HepG2 (cell line): ENCODE data around the gene SERTAD2. TPM values are rescaled to one million over a fixed set of nuclear protein-coding genes. Genes with fewer than 3 reads are reported as not detected.

Experiments
- ARID5B ChIP-seq: IDR thresholded peaks from 2 replicates; pipeline ENCODE4 v1.4.0; 2020; ENCODE audit warnings: mild to moderate bottlenecking, missing genetic modification reagents
- BHLHE40 ChIP-seq: IDR thresholded peaks from 2 replicates; pipeline ENCODE4 v1.6.1; 2011; ENCODE audit warnings: low read length, improper control_type of control experiment
- CEBPB ChIP-seq: IDR thresholded peaks from 2 replicates; pipeline ENCODE4 v1.6.1; 2011; ENCODE audit warnings: low read depth, low read length, improper control_type of control experiment, borderline replicate concordance
- CEBPG ChIP-seq: IDR thresholded peaks from 2 replicates; pipeline ENCODE4 v1.6.1; 2016
- GLI4 ChIP-seq: sonication (generic); formaldehyde crosslinking; IDR thresholded peaks from 2 replicates; pipeline ENCODE4 v1.5.1; 2020; ENCODE audit warnings: missing genetic modification reagents, mild to moderate bottlenecking, moderate library complexity, borderline replicate concordance
- HNF4A ChIP-seq: sonication (generic); formaldehyde crosslinking; IDR thresholded peaks from 2 replicates; pipeline ENCODE4 v1.4.0; 2020; ENCODE audit warnings: missing genetic modification reagents
- HNF4G ChIP-seq, 2 experiments: sonication (generic) in 1 of 2; formaldehyde crosslinking in 1 of 2; IDR thresholded peaks; 2 replicates each; pipeline versions ENCODE4 v1.4.0 to v1.6.1; 2011 to 2020; ENCODE audit warnings: borderline replicate concordance in 2 of 2, low read depth in 2 of 2, mild to moderate bottlenecking in 2 of 2, low read length in 1 of 2, missing genetic modification reagents in 1 of 2, moderate library complexity in 1 of 2
- IRX3 ChIP-seq: sonication (generic); formaldehyde crosslinking; IDR thresholded peaks from 2 replicates; pipeline ENCODE4 v1.8.1; 2023; ENCODE audit warnings: mild to moderate bottlenecking, low read depth, missing genetic modification reagents, borderline replicate concordance
- JUN ChIP-seq: sonication (generic); formaldehyde crosslinking; IDR thresholded peaks from 2 replicates; pipeline ENCODE4 v1.4.0; 2020; ENCODE audit warnings: mild to moderate bottlenecking, missing genetic modification reagents
- MAZ ChIP-seq, 2 experiments: sonication (generic) in 1 of 2; formaldehyde crosslinking in 1 of 2; IDR thresholded peaks; 2 replicates each; pipeline versions ENCODE4 v1.5.0 to v1.6.1; 2012 to 2020; ENCODE audit warnings: low read depth in 2 of 2, mild to moderate bottlenecking in 2 of 2, borderline replicate concordance in 1 of 2, improper control_type of control experiment in 1 of 2, low read length in 1 of 2, missing genetic modification reagents in 1 of 2, moderate library complexity in 1 of 2
- NCOR1 ChIP-seq: fragments of 200-600 bp; sonication (generic); IDR thresholded peaks from 2 replicates; pipeline ENCODE4 v1.7.0; 2017; ENCODE audit warnings: antibody characterized with exemption, low read length, borderline replicate concordance
- NR2C2 ChIP-seq: sonication (generic); formaldehyde crosslinking; IDR thresholded peaks from 2 replicates; pipeline ENCODE4 v1.4.0; 2020; ENCODE audit warnings: missing genetic modification reagents, mild to moderate bottlenecking, moderate library complexity, borderline replicate concordance
- POLR2G ChIP-seq: fragments of 200-400 bp; formaldehyde crosslinking; IDR thresholded peaks from 2 replicates; pipeline ENCODE4 v1.6.1; 2018; ENCODE audit warnings: mild to moderate bottlenecking, low read depth, low read length, moderate library complexity
- RFX1 ChIP-seq: fragments of 450-650 bp; IDR thresholded peaks from 2 replicates; pipeline ENCODE4 v1.6.1; 2017
- SOX6 ChIP-seq, 2 experiments: fragments of 450-650 bp in 1 of 2; sonication (generic) in 1 of 2; formaldehyde crosslinking in 1 of 2; IDR thresholded peaks; 2 replicates each; pipeline versions ENCODE4 v1.4.0 to v1.6.1; 2017 to 2020; ENCODE audit warnings: antibody characterized with exemption in 1 of 2, mild to moderate bottlenecking in 1 of 2, missing genetic modification reagents in 1 of 2
- SRSF1 ChIP-seq: fragments of 200-400 bp; formaldehyde crosslinking; optimal IDR thresholded peaks from 2 replicates; pipeline ENCODE3; 2017; ENCODE audit warnings: mild to moderate bottlenecking, low read depth, low read length, moderate library complexity
- TFDP1 ChIP-seq: IDR thresholded peaks from 2 replicates; pipeline ENCODE4 v1.6.1; 2016; ENCODE audit warnings: missing compliant biosample characterization, missing genetic modification reagents, borderline replicate concordance
- THAP9 ChIP-seq: sonication (generic); formaldehyde crosslinking; IDR thresholded peaks from 2 replicates; pipeline ENCODE4; 2020; ENCODE audit warnings: missing genetic modification reagents, mild to moderate bottlenecking, borderline replicate concordance
- XRCC5 ChIP-seq: fragments of 200-400 bp; formaldehyde crosslinking; optimal IDR thresholded peaks from 2 replicates; pipeline ENCODE3; 2017; ENCODE audit warnings: mild to moderate bottlenecking, low read length
- ZBTB21 ChIP-seq: sonication (generic); formaldehyde crosslinking; IDR thresholded peaks from 2 replicates; pipeline ENCODE4 v1.4.0; 2020; ENCODE audit warnings: missing genetic modification reagents
- ZNF414 ChIP-seq: sonication (generic); formaldehyde crosslinking; IDR thresholded peaks from 2 replicates; pipeline ENCODE4 v1.5.0; 2020; ENCODE audit warnings: missing genetic modification reagents
- polyA plus RNA-seq, 8 experiments: library from polyadenylated mRNA; depleted of rRNA in 3 of 8; stranded (reverse) in 7 of 8; unstranded in 1 of 8; fragments of >200 nt; fragmentation: Illumina TruSeq in 4 of 8; extraction: Trizol in 4 of 8; gene quantifications; 2 replicates each; pipeline versions ENCODE4 v1.2.1 to v1.2.3, GENCODE V29; 2011 to 2016; ENCODE audit warnings: low read depth in 4 of 8, missing spikeins in 1 of 8, mixed read lengths in 1 of 8; ENCODE audit not compliant: insufficient read depth in 1 of 8
- total RNA-seq, 5 experiments: library from RNA; depleted of rRNA; stranded (reverse); fragments of >200 nt; fragmentation: Illumina TruSeq; extraction: Trizol; gene quantifications; 2 replicates each; pipeline ENCODE4 v1.2.3, GENCODE V29; 2016; ENCODE audit warnings: low read depth in 1 of 5

Gene SERTAD2
- total and polyA plus RNA-seq, 2 of the 13 experiments (the other 11 are each of a cell fraction or from before 2014, with no cell fraction given), result 6.7 to 22.6 TPM

- no peak for TF ChIP-seq MAZ (IDR thresholded peaks at IDR 0.05; ENCODE audit: borderline replicate concordance, low read depth, low read length)
- TF ChIP-seq MAZ (CRISPR knock-in tag; IDR thresholded peaks at IDR 0.05; ENCODE audit: low read depth), result no peak
- peak; percentile 86 for TF ChIP-seq CEBPG (CRISPR knock-in tag)
- no peak for TF ChIP-seq SRSF1
- no peak for TF ChIP-seq BHLHE40
- TF ChIP-seq ZBTB21, result no peak
- TF ChIP-seq SOX6 (IDR thresholded peaks at IDR 0.05), result no peak
- TF ChIP-seq SOX6 (CRISPR knock-in tag; IDR thresholded peaks at IDR 0.05), result peak; percentile 61; the same call in 1 of the 2 replicates
- peak; percentile 72 for TF ChIP-seq HNF4G (IDR thresholded peaks at IDR 0.05; ENCODE audit: borderline replicate concordance, low read depth, low read length)
- TF ChIP-seq HNF4G (CRISPR knock-in tag; IDR thresholded peaks at IDR 0.05; ENCODE audit: borderline replicate concordance, low read depth), result no peak
- TF ChIP-seq ARID5B (CRISPR knock-in tag), result peak; percentile 39; the same call in 1 of the 2 replicates
- TF ChIP-seq NCOR1, result peak; percentile 50; the same call in 1 of the 2 replicates
- TF ChIP-seq GLI4, result no peak
- TF ChIP-seq POLR2G, result no peak
- TF ChIP-seq JUN, result no peak
- TF ChIP-seq ZNF414 (CRISPR knock-in tag), result no peak
- peak; percentile 85 for TF ChIP-seq CEBPB
- TF ChIP-seq THAP9, result no peak
- TF ChIP-seq IRX3 (CRISPR knock-in tag), result no peak
- no peak for TF ChIP-seq RFX1
- no peak for TF ChIP-seq TFDP1 (CRISPR knock-in tag)
- 0 out of 2 replicates have a peak, but pooled peaks have one; percentile 33 for TF ChIP-seq NR2C2 (CRISPR knock-in tag)
- TF ChIP-seq XRCC5, result no peak
- TF ChIP-seq HNF4A, result peak; percentile 72
Observed at GRCh38 chr2:64698177-64698643, 44.5 kb upstream of the SERTAD2 start (continued).
